ENCODE data around the gene NMNAT2. TPM values are rescaled to one million over a fixed set of nuclear protein-coding genes. Genes with fewer than 3 reads are reported as not detected.

NMNAT2 gene
- total and polyA plus RNA-seq, 2 of the 4 experiments (the other 2 are of a cell fraction): 0.36 to 2.4 TPM

DNA sequence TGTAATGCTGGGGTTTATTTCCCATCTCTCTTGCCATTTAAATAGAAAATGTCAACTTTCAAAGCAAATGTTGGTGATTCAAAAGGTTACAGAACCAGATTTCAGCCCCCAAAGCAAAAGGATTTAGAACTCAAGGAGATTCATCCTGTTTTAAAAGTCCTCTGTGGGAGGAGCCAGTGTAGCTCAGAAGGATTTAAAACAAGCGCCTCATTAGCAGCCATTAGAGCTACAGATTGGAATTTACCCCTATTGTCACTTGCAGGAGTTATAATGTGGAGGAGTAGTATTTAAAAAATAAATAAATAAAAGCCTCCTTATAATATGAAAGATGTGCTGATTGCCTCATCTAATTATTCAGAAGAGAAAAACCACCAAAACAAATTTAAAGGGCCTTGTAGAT is 124.3 kb downstream of the NMNAT2 start:
- Histone ChIP-seq H2AFZ (replicated peaks; ENCODE audit: low read length, poor library complexity) (no peak overlapping the region), H3K4me2 (ENCODE audit: low read depth, low read length) (no peak overlapping the region), H4K8ac (ENCODE audit: low read depth in 2 of 2, low read length in 2 of 2) (no peak overlapping the region), H4K20me1 (ENCODE audit: insufficient read depth, low read length) (no peaks in the 10 kb centered on the region), H3K9ac (ENCODE audit: low read depth, low read length) (no peak overlapping the region), H3K56ac (ENCODE audit: extremely low read depth, insufficient read depth, low read length) (no peak overlapping the region), H3K36me3 (ENCODE audit: control insufficient read depth, insufficient read depth, low read length) (no peaks in the 10 kb centered on the region), H3K79me1 (ENCODE audit: low read depth in 1 of 2, low read length in 2 of 2) (no peaks in the 10 kb centered on the region), H3K4ac (ENCODE audit: low read depth, low read length) (no peak overlapping the region), H3K4me1 (ENCODE audit: control insufficient read depth, insufficient read depth, low read length) (peaks cover 9% of the 10 kb centered on the region), H2AK9ac (replicated peaks; ENCODE audit: low read depth, low read length, poor library complexity) (no peak overlapping the region), H3K4me3 (ENCODE audit: insufficient read depth, low read depth, low read length) (no peak overlapping the region), H3K27ac (ENCODE audit: insufficient read depth, low read length) (no peak overlapping the region), H3K9me1 (ENCODE audit: insufficient read depth, low read length) (peaks cover 10% of the 10 kb centered on the region; the same call in 1 of the 2 replicates), H3K14ac (replicated peaks; ENCODE audit: low read depth, low read length) (no peak overlapping the region), H4K5ac (ENCODE audit: low read depth, low read length) (no peak overlapping the region), H3K18ac (ENCODE audit: low read depth, low read length) (no peak overlapping the region), H2BK20ac (ENCODE audit: low read depth, low read length) (no peak overlapping the region), H3K9me3 (ENCODE audit: control insufficient read depth, insufficient read depth, low read length) (no peaks in the 10 kb centered on the region), H2BK15ac (ENCODE audit: low read depth, low read length) (no peak overlapping the region), H4K91ac (ENCODE audit: insufficient read depth, low read depth, low read length) (no peak overlapping the region), H3K23ac (ENCODE audit: low read depth, low read length) (no peak overlapping the region), H2BK120ac (ENCODE audit: low read depth, low read length) (no peak overlapping the region), H2AK5ac (ENCODE audit: low read depth, low read length) (no peak overlapping the region), H3K27me3 (ENCODE audit: control insufficient read depth, insufficient read depth, low read length) (no peaks in the 10 kb centered on the region), H2BK5ac (ENCODE audit: low read depth, low read length, poor library complexity, severe bottlenecking) (no peak overlapping the region)
- CTCF ChIA-PET: no interaction called here
- DNase-seq: no peak
- ATAC-seq (ENCODE audit: low read depth): no peak
- dilution Hi-C loops (cut with HindIII; ENCODE audit: low sequenced_read_pairs, unreplicated experiment) (no loop called here), in situ Hi-C loops (cut with MboI; ENCODE audit: low sequenced_read_pairs) (no loop called here), intact Hi-C loops (cut with micrococcal nuclease) (no loop called here)
- POLR2A ChIA-PET (ENCODE audit: unreplicated experiment): no interaction called here
- BruUV-seq (replicated peaks): no TSS peak
- no peak for TF ChIP-seq MAZ (IDR thresholded peaks at IDR 0.05; ENCODE audit: borderline replicate concordance, low read depth, low read length)
- no peak for TF ChIP-seq RFX5 (IDR thresholded peaks at IDR 0.05; ENCODE audit: low read depth, low read length)
- TF ChIP-seq CEBPB (IDR thresholded peaks at IDR 0.05; ENCODE audit: low read depth, low read length): no peak
- TF ChIP-seq, protein P1, sequence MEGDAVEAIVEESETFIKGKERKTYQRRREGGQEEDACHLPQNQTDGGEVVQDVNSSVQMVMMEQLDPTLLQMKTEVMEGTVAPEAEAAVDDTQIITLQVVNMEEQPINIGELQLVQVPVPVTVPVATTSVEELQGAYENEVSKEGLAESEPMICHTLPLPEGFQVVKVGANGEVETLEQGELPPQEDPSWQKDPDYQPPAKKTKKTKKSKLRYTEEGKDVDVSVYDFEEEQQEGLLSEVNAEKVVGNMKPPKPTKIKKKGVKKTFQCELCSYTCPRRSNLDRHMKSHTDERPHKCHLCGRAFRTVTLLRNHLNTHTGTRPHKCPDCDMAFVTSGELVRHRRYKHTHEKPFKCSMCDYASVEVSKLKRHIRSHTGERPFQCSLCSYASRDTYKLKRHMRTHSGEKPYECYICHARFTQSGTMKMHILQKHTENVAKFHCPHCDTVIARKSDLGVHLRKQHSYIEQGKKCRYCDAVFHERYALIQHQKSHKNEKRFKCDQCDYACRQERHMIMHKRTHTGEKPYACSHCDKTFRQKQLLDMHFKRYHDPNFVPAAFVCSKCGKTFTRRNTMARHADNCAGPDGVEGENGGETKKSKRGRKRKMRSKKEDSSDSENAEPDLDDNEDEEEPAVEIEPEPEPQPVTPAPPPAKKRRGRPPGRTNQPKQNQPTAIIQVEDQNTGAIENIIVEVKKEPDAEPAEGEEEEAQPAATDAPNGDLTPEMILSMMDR (conservative IDR thresholded peaks at IDR 0.05; ENCODE audit: low read depth, low read length): no peak
- no peak for TF ChIP-seq POLR2A (IDR thresholded peaks at IDR 0.05; ENCODE audit: low read depth, low read length)
- no peak for TF ChIP-seq MAFK (IDR thresholded peaks at IDR 0.05; ENCODE audit: low read depth, low read length)
- TF ChIP-seq, protein P2, sequence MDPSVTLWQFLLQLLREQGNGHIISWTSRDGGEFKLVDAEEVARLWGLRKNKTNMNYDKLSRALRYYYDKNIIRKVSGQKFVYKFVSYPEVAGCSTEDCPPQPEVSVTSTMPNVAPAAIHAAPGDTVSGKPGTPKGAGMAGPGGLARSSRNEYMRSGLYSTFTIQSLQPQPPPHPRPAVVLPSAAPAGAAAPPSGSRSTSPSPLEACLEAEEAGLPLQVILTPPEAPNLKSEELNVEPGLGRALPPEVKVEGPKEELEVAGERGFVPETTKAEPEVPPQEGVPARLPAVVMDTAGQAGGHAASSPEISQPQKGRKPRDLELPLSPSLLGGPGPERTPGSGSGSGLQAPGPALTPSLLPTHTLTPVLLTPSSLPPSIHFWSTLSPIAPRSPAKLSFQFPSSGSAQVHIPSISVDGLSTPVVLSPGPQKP (IDR thresholded peaks at IDR 0.05; ENCODE audit: borderline replicate concordance, low read depth, low read length): no peak
- no peak for TF ChIP-seq SMC3 (IDR thresholded peaks at IDR 0.05; ENCODE audit: low read depth, low read length)
- TF ChIP-seq RCOR1 (IDR thresholded peaks at IDR 0.05; ENCODE audit: insufficient replicate concordance, low read length): no peak
- TF ChIP-seq FOS (IDR thresholded peaks at IDR 0.05; ENCODE audit: low read depth, low read length): no peak
- TF ChIP-seq MXI1 (IDR thresholded peaks at IDR 0.05; ENCODE audit: borderline replicate concordance, low read depth, low read length): no peak
- no peak for TF ChIP-seq CHD1 (IDR thresholded peaks at IDR 0.05; ENCODE audit: low read depth, low read length)
- TF ChIP-seq BHLHE40 (IDR thresholded peaks at IDR 0.05; ENCODE audit: low read depth, low read length): no peak
- TF ChIP-seq, protein P3, sequence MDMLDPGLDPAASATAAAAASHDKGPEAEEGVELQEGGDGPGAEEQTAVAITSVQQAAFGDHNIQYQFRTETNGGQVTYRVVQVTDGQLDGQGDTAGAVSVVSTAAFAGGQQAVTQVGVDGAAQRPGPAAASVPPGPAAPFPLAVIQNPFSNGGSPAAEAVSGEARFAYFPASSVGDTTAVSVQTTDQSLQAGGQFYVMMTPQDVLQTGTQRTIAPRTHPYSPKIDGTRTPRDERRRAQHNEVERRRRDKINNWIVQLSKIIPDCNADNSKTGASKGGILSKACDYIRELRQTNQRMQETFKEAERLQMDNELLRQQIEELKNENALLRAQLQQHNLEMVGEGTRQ (IDR thresholded peaks at IDR 0.05; ENCODE audit: low read depth, low read length): no peak
- no peak for TF ChIP-seq RAD21 (IDR thresholded peaks at IDR 0.05; ENCODE audit: low read length)
- no peak for TF ChIP-seq NFE2L2 (IDR thresholded peaks at IDR 0.05; ENCODE audit: low read depth, low read length)
- no CpG with 5 or more reads among the region's 1 CpG for WGBS, 2 experiments (ENCODE audit: extremely low coverage in 2 of 2, insufficient read length in 1 of 2)

Measured in IMR-90 (cell line).